ENCODE results near the gene EFCAB9.

GRCh38 chr5:172183881-172184280, 10.1 kb upstream of the EFCAB9 start:
- TF ChIP-seq POLR2AphosphoS5 (IDR thresholded peaks at IDR 0.05; ENCODE audit: low read depth, low read length) = no peak
- TF ChIP-seq POLR2A (IDR thresholded peaks at IDR 0.05; ENCODE audit: low read depth, low read length) = no peak
- no peak for TF ChIP-seq TAF1 (IDR thresholded peaks at IDR 0.05; ENCODE audit: borderline replicate concordance, low read depth, low read length)
